Mammary epithelial cell (primary cell): ENCODE results near the gene LCN12.

Experiments
- CTCF ChIP-seq, 2 donors: IDR thresholded peaks in 1 of 2; conservative IDR thresholded peaks in 1 of 2; 2 replicates each; pipeline ENCODE4 v1.5.1; 2011 to 2012; ENCODE audit warnings: inconsistent platforms in 2 of 2, low read length in 2 of 2, mild to moderate bottlenecking in 2 of 2, control low read depth in 1 of 2, low read depth in 1 of 2; ENCODE audit not compliant: insufficient read depth in 1 of 2; ENCODE audit errors: extremely low read depth in 1 of 2
- EZH2 ChIP-seq: IDR thresholded peaks from 2 replicates; pipeline ENCODE4 v1.6.1; 2012; ENCODE audit warnings: low read length, inconsistent platforms, borderline replicate concordance

DNA sequence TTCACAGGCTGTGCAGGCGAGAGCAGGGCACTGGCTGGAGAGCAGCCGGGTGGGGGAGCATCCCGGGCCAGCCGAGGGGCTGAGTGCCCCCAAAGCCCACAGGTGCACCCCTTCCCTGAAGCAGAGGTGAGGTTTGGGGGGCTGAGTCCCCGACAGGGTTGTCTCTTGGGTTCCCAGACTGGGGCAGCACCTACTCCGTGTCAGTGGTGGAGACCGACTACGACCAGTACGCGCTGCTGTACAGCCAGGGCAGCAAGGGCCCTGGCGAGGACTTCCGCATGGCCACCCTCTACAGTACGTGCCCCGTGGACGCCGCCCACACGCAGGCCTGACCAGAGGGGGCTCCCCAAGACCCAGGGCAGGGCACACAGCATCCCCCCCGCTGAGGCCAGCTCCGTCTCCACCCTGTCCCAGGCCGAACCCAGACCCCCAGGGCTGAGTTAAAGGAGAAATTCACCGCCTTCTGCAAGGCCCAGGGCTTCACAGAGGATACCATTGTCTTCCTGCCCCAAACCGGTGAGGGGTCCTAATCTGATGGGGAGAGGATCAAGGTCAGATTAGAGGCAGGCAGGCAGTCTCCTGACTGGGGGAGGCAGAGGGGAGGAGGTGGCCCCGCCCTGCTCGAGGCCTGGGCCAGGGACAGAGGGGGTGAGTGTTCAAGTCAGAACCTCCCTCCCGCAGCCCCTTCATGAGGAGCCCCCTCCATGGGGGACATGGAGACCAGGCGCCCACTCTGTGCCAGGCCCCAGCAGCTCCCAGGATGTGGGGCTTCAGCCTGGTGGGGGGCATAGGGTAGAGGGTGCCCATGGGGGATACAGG is 27.9 kb downstream of the LCN12 start:
- TF ChIP-seq CTCF (conservative IDR thresholded peaks at IDR 0.05 in 1 of 2, IDR thresholded peaks at IDR 0.05 in 1 of 2; ENCODE audit: extremely low read depth in 1 of 2, insufficient read depth in 1 of 2, low read depth in 1 of 2, low read length in 2 of 2) = no peak
- TF ChIP-seq EZH2 = no peak
